Endothelial cell of umbilical vein (primary cell): Measurements from ENCODE around the gene MEGF10. TPM values are rescaled to one million over a fixed set of nuclear protein-coding genes. Genes with fewer than 3 reads are reported as not detected.

Source experiments
- BruUV-seq: library from RNA; stranded (reverse); fragments of 400-500 nt; replicated peaks from 2 replicates; lab custom pipeline; 2021; lab: Mats Ljungman, UMichigan
- CTCF ChIA-PET: fragments of 300-600, 350-600 bp; sonication (Branson Sonifier 250); formaldehyde crosslinking; loops from one replicate; lab custom pipeline; 2021; ENCODE audit warnings: antibody characterized with exemption, inconsistent platforms; lab: Charles Lee
- POLR2A ChIA-PET: fragments of 300-600, 350-600 bp; sonication (Branson Sonifier 250); formaldehyde crosslinking; loops from one replicate; lab custom pipeline; 2021; ENCODE audit warnings: antibody characterized with exemption, inconsistent platforms; lab: Charles Lee
- DNase-seq: peaks from one replicate; pipeline ENCODE4 v3.0.0-alpha.2; 2011; ENCODE audit warnings: low read depth, low spot score
- FAIRE-seq: peaks from 2 replicates; lab custom pipeline; 2011; peaks lifted over from hg19 to GRCh38; lab: Jason Lieb, UNC
- H2AFZ ChIP-seq: 2 replicates; pipeline ENCODE4 v1.6.0; 2012; ENCODE audit warnings: low read depth, low read length, control low read depth, inconsistent platforms
- H3K27ac ChIP-seq: 2 replicates; pipeline ENCODE4 v1.5.1; 2011; ENCODE audit warnings: low read depth, mild to moderate bottlenecking, control low read depth, low read length, moderate library complexity; ENCODE audit not compliant: insufficient read depth
- H3K27me3 ChIP-seq, 2 experiments: 2 replicates each; pipeline versions ENCODE4 v1.6.0 to v1.6.1; 2011; ENCODE audit warnings: low read length in 2 of 2, mixed read lengths in 1 of 2; ENCODE audit not compliant: control insufficient read depth in 2 of 2, insufficient read depth in 2 of 2
- H3K36me3 ChIP-seq, 2 experiments: 2 replicates in 1 of 2; 3 replicates in 1 of 2; pipeline ENCODE4 v1.5.1; 2011; ENCODE audit warnings: low read length in 2 of 2, mild to moderate bottlenecking in 1 of 2, moderate library complexity in 1 of 2; ENCODE audit not compliant: control insufficient read depth in 2 of 2, insufficient read depth in 2 of 2; ENCODE audit errors: extremely low read depth in 1 of 2
- H3K4me1 ChIP-seq: 3 replicates; pipeline ENCODE4 v1.5.1; 2011; ENCODE audit warnings: mild to moderate bottlenecking, low read length; ENCODE audit not compliant: control insufficient read depth, insufficient read depth; ENCODE audit errors: extremely low read depth
- H3K4me2 ChIP-seq: 2 replicates; pipeline ENCODE4 v1.6.1; 2011; ENCODE audit warnings: low read length, control low read depth, mixed read lengths; ENCODE audit not compliant: insufficient read depth
- H3K4me3 ChIP-seq, 3 experiments: fragments of 200-600 bp in 1 of 3; sonication (generic), shearing (Covaris generic) in 1 of 3; replicated peaks in 1 of 3; 2 replicates each; pipeline ENCODE4 v1.5.1; 2011 to 2016; ENCODE audit warnings: control low read depth in 3 of 3, low read length in 3 of 3, mild to moderate bottlenecking in 2 of 3, inconsistent platforms in 1 of 3, low read depth in 1 of 3, moderate library complexity in 1 of 3; ENCODE audit not compliant: insufficient read depth in 1 of 3
- H3K79me2 ChIP-seq: 2 replicates; pipeline ENCODE4 v1.6.0; 2012; ENCODE audit warnings: low read length, inconsistent platforms; ENCODE audit not compliant: control insufficient read depth, insufficient read depth
- H3K9ac ChIP-seq: replicated peaks from 2 replicates; pipeline ENCODE3; 2011; ENCODE audit warnings: low read length, control low read depth; ENCODE audit not compliant: insufficient read depth; ENCODE audit errors: extremely low read depth
- H3K9me1 ChIP-seq: replicated peaks from 3 replicates; pipeline ENCODE4 v1.6.0; 2011; ENCODE audit warnings: mild to moderate bottlenecking, low read length; ENCODE audit not compliant: control insufficient read depth, insufficient read depth; ENCODE audit errors: extremely low read depth
- H3K9me3 ChIP-seq: replicated peaks from 2 replicates; pipeline ENCODE4 v1.5.1; 2012; ENCODE audit warnings: low read length, inconsistent platforms; ENCODE audit not compliant: control insufficient read depth, insufficient read depth
- H4K20me1 ChIP-seq: replicated peaks from 2 replicates; pipeline ENCODE3; 2011; ENCODE audit warnings: mild to moderate bottlenecking, low read length; ENCODE audit not compliant: control insufficient read depth, insufficient read depth; ENCODE audit errors: extremely low read depth
- CTCF ChIP-seq, 2 donors: IDR thresholded peaks; 1 replicate in 1 of 2; 2 replicates in 1 of 2; pipeline ENCODE4 v1.5.1; 2011; ENCODE audit warnings: low read length in 2 of 2, mild to moderate bottlenecking in 2 of 2, moderate library complexity in 2 of 2, control low read depth in 1 of 2, inconsistent platforms in 1 of 2, low read depth in 1 of 2; ENCODE audit not compliant: insufficient read depth in 1 of 2; ENCODE audit errors: extremely low read depth in 1 of 2
- EZH2 ChIP-seq: IDR thresholded peaks from 2 replicates; pipeline ENCODE4 v1.6.1; 2012; ENCODE audit warnings: borderline replicate concordance, low read depth, mild to moderate bottlenecking, moderate library complexity, low read length, inconsistent platforms; ENCODE audit not compliant: severe bottlenecking
- FOS ChIP-seq: IDR thresholded peaks from 2 replicates; pipeline ENCODE4 v1.6.1; 2011; ENCODE audit warnings: mild to moderate bottlenecking, low read length, moderate library complexity, borderline replicate concordance; ENCODE audit not compliant: insufficient read depth
- GATA2 ChIP-seq: IDR thresholded peaks from 2 replicates; pipeline ENCODE4 v1.7.0; 2011; ENCODE audit warnings: low read depth, mild to moderate bottlenecking, moderate library complexity, mixed read lengths, low read length; ENCODE audit not compliant: insufficient read length, insufficient read depth
- JUN ChIP-seq: IDR thresholded peaks from 2 replicates; pipeline ENCODE4 v1.6.1; 2011; ENCODE audit warnings: borderline replicate concordance, low read depth; ENCODE audit not compliant: insufficient read length, insufficient read depth
- MYC ChIP-seq: IDR thresholded peaks from one replicate; pipeline ENCODE4 v1.6.1; 2011; ENCODE audit warnings: mild to moderate bottlenecking, low read depth, low read length
- POLR2A ChIP-seq: IDR thresholded peaks from 2 replicates; pipeline ENCODE4 v1.6.1; 2012; ENCODE audit warnings: low read depth, mild to moderate bottlenecking, control low read depth, low read length
- POLR2AphosphoS5 ChIP-seq: IDR thresholded peaks from 2 replicates; pipeline ENCODE4 v1.6.1; 2012; ENCODE audit warnings: low read depth, mild to moderate bottlenecking, control low read depth, low read length, moderate library complexity; ENCODE audit not compliant: insufficient read depth
- dilution Hi-C: fragments of 300-500 bp; cut with MboI; formaldehyde crosslinking; loops from one replicate; pipeline ENCODE4 v1.15.0; 2019; ENCODE audit warnings: low sequenced_read_pairs; ENCODE audit not compliant: extremely low pct_ligation_motif_present
- intact Hi-C: fragments of 100-400 bp; cut with micrococcal nuclease; formaldehyde crosslinking; loops from one replicate; pipeline ENCODE4 v1.10.0; 2022
- polyA plus RNA-seq, 4 experiments: library from polyadenylated mRNA; depleted of rRNA in 3 of 4; stranded (reverse) in 3 of 4; unstranded in 1 of 4; fragments of >200 nt; gene quantifications; 2 replicates each; pipeline versions ENCODE4 v1.2.1 to v1.2.3, GENCODE V29; 2011 to 2012; ENCODE audit warnings: missing spikeins in 1 of 4
- total RNA-seq: library from RNA; stranded (reverse); gene quantifications from 2 replicates; pipeline ENCODE4 v1.2.3, GENCODE V29; 2021
- TF ChIP-seq, protein P1 (sequence below): IDR thresholded peaks from 2 replicates; pipeline ENCODE4 v1.6.1; 2011; ENCODE audit not compliant: insufficient read depth, insufficient read length

The MEGF10 gene
- total and polyA plus RNA-seq, 2 donors (not counting 3 experiments of a cell fraction or from before 2014, with no cell fraction given): 0.30 to 1.00 TPM

DNA sequence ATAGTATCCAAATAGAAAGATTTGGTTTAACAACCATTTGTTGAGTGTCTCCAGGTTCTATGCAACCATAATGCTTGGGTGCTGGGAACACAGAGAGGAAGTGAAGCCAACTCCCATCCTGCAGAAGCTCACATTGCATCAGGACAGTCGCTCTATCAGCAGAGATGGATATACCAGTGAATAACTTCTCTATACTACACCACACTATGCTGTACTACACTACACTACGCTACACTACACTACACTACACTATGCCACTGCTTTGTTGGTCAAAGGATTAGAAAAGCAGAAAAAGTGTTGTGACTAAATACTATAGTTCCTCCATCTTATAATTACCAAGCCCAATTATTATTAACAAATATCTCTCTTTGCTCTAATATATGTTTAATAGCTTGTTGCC lies 137.7 kb downstream of the MEGF10 start:
- POLR2A ChIA-PET: no interaction called here
- Histone ChIP-seq H3K9ac (no peak overlapping the region), H3K27me3 (peaks cover under 1 to 6% of the 10 kb centered on the region in 2 experiments), H3K4me2 (no peak overlapping the region), H3K27ac (no peak overlapping the region), H3K9me1 (no peaks in the 10 kb centered on the region), H3K4me3 (no peak overlapping the region), H4K20me1 (no peaks in the 10 kb centered on the region), H3K79me2 (no peaks in the 10 kb centered on the region), H3K36me3 (no peaks in the 10 kb centered on the region), H3K4me1 (no peaks in the 10 kb centered on the region), H2AFZ (no peak overlapping the region), H3K9me3 (no peaks in the 10 kb centered on the region)
- BruUV-seq: no TSS peak
- CTCF ChIA-PET: no interaction called here
- dilution Hi-C loops: no loop called here
- TF ChIP-seq, protein P1, sequence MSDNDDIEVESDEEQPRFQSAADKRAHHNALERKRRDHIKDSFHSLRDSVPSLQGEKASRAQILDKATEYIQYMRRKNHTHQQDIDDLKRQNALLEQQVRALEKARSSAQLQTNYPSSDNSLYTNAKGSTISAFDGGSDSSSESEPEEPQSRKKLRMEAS: no peak
- TF ChIP-seq EZH2: no peak
- no peak for TF ChIP-seq JUN
- no peak for TF ChIP-seq MYC
- no peak for TF ChIP-seq FOS
- TF ChIP-seq CTCF (IDR thresholded peaks at IDR 0.05; ENCODE audit: extremely low read depth in 1 of 2, insufficient read depth in 1 of 2, low read depth in 1 of 2, low read length in 2 of 2): no peak
- no peak for TF ChIP-seq POLR2AphosphoS5
- no peak for TF ChIP-seq POLR2A
- no peak for TF ChIP-seq GATA2
- DNase-seq (no peak), FAIRE-seq (no peak)
- intact Hi-C loops: no loop called here
